GM12892 (cell line): ENCODE results near the gene TRIL.

Experiments
- POLR2A ChIP-seq: IDR thresholded peaks from 2 replicates; pipeline ENCODE4 v1.6.1; 2011; ENCODE audit warnings: low read depth, low read length, control low read depth
- POLR2AphosphoS5 ChIP-seq: IDR thresholded peaks from 2 replicates; pipeline ENCODE4 v1.6.1; 2011; ENCODE audit warnings: low read depth, low read length, control low read depth

- no peak for TF ChIP-seq POLR2AphosphoS5
- TF ChIP-seq POLR2A = no peak
Measured at GRCh38 chr7:28955718-28956607, 2.2 kb downstream of the TRIL start.
